HFFc6 (cell line): ENCODE measurements around the gene NECAP2. TPM values are rescaled to one million over a fixed set of nuclear protein-coding genes. Genes with fewer than 3 reads are reported as not detected.
"Not testable (repeated sequence)": the region's sequence is repeated elsewhere in the genome, so short reads cannot be mapped to it uniquely, and the experiment has no call there.

Experiments
- DNase-seq: peaks from one replicate; pipeline ENCODE4 v3.0.0-alpha.2; 2018
- H3K27ac Mint-ChIP-seq: 2 replicates; pipeline ENCODE4 v1.8.0; 2020; ENCODE audit warnings: mild to moderate bottlenecking, mixed read lengths
- H3K27me3 Mint-ChIP-seq: 2 replicates; pipeline ENCODE4 v1.8.0; 2021; ENCODE audit warnings: mild to moderate bottlenecking, moderate library complexity, mixed read lengths; ENCODE audit not compliant: insufficient read depth
- H3K36me3 Mint-ChIP-seq: 2 replicates; pipeline ENCODE4 v1.8.0; 2021; ENCODE audit warnings: low read depth, mixed read lengths
- H3K4me1 Mint-ChIP-seq: 2 replicates; pipeline ENCODE4 v1.8.0; 2020; ENCODE audit warnings: low read depth, mixed read lengths
- H3K4me3 Mint-ChIP-seq: 2 replicates; pipeline ENCODE4 v1.8.0; 2020; ENCODE audit warnings: mild to moderate bottlenecking, moderate library complexity, mixed read lengths
- H3K9me3 Mint-ChIP-seq: 2 replicates; pipeline ENCODE4 v1.8.0; 2020; ENCODE audit warnings: mild to moderate bottlenecking, mixed read lengths
- CTCF ChIP-seq: fragments of 200-600 bp; sonication (generic); IDR thresholded peaks from 2 replicates; pipeline ENCODE4 v1.5.0; 2021; ENCODE audit warnings: antibody characterized with exemption, mild to moderate bottlenecking
- total RNA-seq, 6 experiments: library from RNA; stranded (reverse); fragmentation: NEBNext Ultra II Directional; extraction: Animal tissue kit (Norgen Biotek cat#: 25700); gene quantifications; 2 replicates in 1 of 6; 3 replicates in 5 of 6; pipeline ENCODE4 v1.2.3, GENCODE V29; 2021

The NECAP2 gene
- total RNA-seq, 6 experiments from 2014 or later, result 55.6 to 73.1 (median 62.8) TPM

GRCh38 chr1:16484501-16484835 lies 43.9 kb downstream of the NECAP2 start:
- H3K4me1 Mint-ChIP-seq, result no peaks in the 10 kb centered on the region
- TF ChIP-seq CTCF, result no peak
- H3K4me3 Mint-ChIP-seq, result no peak overlapping the region
- no peak overlapping the region for H3K27ac Mint-ChIP-seq
- no peak for DNase-seq
- H3K27me3 Mint-ChIP-seq, result peaks cover 4% of the 10 kb centered on the region
- H3K9me3 Mint-ChIP-seq, result no peaks in the 10 kb centered on the region
- H3K36me3 Mint-ChIP-seq, result peaks cover 4% of the 10 kb centered on the region; the same call in 1 of the 2 replicates

- H3K27ac Mint-ChIP-seq, result no peak overlapping the region
- H3K27me3 Mint-ChIP-seq, result peaks cover 4% of the 10 kb centered on the region
- no peak overlapping the region for H3K4me3 Mint-ChIP-seq
- H3K9me3 Mint-ChIP-seq, result no peaks in the 10 kb centered on the region
- DNase-seq, result no peak
- peaks cover 4% of the 10 kb centered on the region; the same call in 1 of the 2 replicates for H3K36me3 Mint-ChIP-seq
- TF ChIP-seq CTCF, result no peak
- no peaks in the 10 kb centered on the region for H3K4me1 Mint-ChIP-seq
Measured at GRCh38 chr1:16484931-16485330, 44.4 kb downstream of the NECAP2 start.

GRCh38 chr1:16486316-16486715 lies 45.8 kb downstream of the NECAP2 start:
- H3K9me3 Mint-ChIP-seq, DNase-seq, H3K4me1 Mint-ChIP-seq, H3K27ac Mint-ChIP-seq, H3K4me3 Mint-ChIP-seq, H3K27me3 Mint-ChIP-seq, H3K36me3 Mint-ChIP-seq: not testable (repeated sequence)

GRCh38 chr1:16487011-16487410 lies 46.5 kb downstream of the NECAP2 start:
- not testable (repeated sequence) for H3K27me3 Mint-ChIP-seq, H3K36me3 Mint-ChIP-seq, H3K9me3 Mint-ChIP-seq, DNase-seq, H3K4me1 Mint-ChIP-seq, H3K4me3 Mint-ChIP-seq, H3K27ac Mint-ChIP-seq

- H3K4me3 Mint-ChIP-seq, H3K36me3 Mint-ChIP-seq, H3K27me3 Mint-ChIP-seq, DNase-seq, H3K27ac Mint-ChIP-seq, H3K9me3 Mint-ChIP-seq, H3K4me1 Mint-ChIP-seq: not testable (repeated sequence)
Measured at GRCh38 chr1:16489195-16489880, 48.8 kb downstream of the NECAP2 start.

- peaks cover 5% of the 10 kb centered on the region for H3K4me1 Mint-ChIP-seq
- peaks cover 4% of the 10 kb centered on the region; the same call in 1 of the 2 replicates for H3K36me3 Mint-ChIP-seq
- DNase-seq, result no peak
- no peak for TF ChIP-seq CTCF
- H3K27ac Mint-ChIP-seq, result no peak overlapping the region
- no peaks in the 10 kb centered on the region for H3K9me3 Mint-ChIP-seq
- no peak overlapping the region for H3K4me3 Mint-ChIP-seq
- no peaks in the 10 kb centered on the region for H3K27me3 Mint-ChIP-seq
Measured at GRCh38 chr1:16491056-16491675, 50.6 kb downstream of the NECAP2 start.

GRCh38 chr1:16492937-16493336 lies 52.4 kb downstream of the NECAP2 start:
- not testable (repeated sequence) for H3K27ac Mint-ChIP-seq, H3K9me3 Mint-ChIP-seq, H3K4me3 Mint-ChIP-seq, H3K36me3 Mint-ChIP-seq, DNase-seq, H3K27me3 Mint-ChIP-seq
- peaks cover 17% of the 10 kb centered on the region for H3K4me1 Mint-ChIP-seq

GRCh38 chr1:16493731-16494130 lies 53.2 kb downstream of the NECAP2 start:
- not testable (repeated sequence) for H3K27ac Mint-ChIP-seq, H3K36me3 Mint-ChIP-seq, H3K27me3 Mint-ChIP-seq, DNase-seq, H3K9me3 Mint-ChIP-seq, H3K4me3 Mint-ChIP-seq
- H3K4me1 Mint-ChIP-seq, result peaks cover 18% of the 10 kb centered on the region
